Activated T-cell treated with anti-CD3 and anti-CD28 coated beads, Interleukin-2, amount 50 U/mL, for 48 hours (primary cell): ENCODE results near the gene PODXL2.

Experiments
- DNase-seq, 2 experiments: peaks; one replicate each; pipeline ENCODE4 v3.0.0-alpha.2; 2020

The PODXL2 gene

DNA sequence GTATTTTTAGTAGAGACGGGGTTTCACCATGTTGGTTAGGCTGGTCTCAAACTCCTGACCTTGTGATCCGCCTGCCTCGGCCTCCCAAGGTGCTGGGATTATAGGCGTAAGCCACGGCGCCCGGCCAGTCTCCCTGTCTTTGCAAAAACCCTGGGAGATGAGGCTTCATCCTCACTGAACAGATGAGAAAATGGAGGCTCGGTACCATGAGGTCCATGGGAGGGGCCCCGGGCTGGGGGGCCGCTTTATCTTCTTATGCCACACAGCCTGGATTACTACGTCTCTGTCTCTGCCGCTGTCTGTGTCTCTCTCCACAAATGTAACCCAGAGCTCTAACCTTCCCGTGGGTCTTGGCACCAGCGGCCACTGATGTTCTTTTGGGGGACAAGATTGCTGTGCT, 82.9 kb downstream of the PODXL2 start:
- no peak for DNase-seq

DNA sequence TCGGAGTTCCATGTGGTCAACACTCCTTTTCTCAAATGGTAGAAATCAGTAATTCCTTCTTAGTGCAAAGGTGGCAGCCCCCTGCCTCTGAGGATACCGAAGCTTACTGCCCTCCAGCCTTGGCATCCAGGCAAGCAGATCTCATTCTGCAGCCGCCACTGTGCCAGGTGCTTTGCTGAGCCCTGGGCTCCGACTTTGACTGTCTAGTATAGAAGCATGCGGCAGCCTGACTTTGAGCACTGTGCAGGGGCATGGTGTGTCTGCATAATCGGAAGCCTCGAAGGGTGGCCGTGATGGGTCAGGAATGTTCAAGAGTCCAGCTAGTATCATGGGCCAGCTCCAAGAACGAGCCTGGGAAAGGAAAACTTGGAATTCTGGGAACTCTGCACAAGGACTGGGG, 83.5 kb downstream of the PODXL2 start:
- DNase-seq = no peak

DNA sequence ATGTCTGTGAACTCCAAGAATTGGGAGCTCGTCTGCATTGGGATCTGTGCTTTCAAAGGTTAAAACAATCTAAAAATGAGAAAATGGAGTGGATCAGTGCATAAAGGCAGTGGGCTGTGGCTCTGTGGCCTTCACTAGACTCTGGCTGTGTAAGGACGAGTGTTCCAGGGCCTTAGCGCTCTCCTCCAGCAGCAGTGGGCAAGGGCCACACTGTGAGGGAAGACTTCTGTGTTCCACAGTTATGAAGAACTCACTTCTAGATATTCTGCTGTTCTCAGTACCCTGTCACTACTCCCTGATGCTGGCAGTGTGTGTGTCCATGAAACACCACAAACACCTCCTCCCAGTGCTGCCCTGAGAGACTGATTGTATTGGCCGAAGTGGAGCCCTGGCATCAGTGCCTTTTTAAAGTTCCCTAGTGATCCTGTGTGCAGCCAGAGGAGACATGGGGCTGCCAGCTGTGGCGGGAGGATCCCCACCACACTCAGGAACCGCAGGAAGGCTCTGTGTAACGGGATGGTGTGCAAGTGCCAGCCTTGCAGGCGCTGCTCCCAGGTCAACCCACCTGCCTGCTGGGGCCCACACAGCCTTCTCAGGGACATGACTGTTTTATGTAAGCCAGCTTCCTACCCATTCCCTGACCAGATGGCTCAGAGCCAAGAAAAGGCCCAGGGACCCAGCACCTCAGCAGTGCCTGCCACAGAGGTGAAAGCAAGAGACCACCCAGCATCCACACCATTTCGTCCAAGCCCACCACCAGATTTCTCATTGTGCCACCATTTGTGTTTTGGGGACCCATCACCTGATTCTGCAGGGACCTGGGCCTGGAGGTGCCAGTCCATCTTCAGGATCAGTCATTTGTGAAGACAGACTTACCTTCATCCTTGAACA, 84.1 kb downstream of the PODXL2 start:
- no peak for DNase-seq

DNA sequence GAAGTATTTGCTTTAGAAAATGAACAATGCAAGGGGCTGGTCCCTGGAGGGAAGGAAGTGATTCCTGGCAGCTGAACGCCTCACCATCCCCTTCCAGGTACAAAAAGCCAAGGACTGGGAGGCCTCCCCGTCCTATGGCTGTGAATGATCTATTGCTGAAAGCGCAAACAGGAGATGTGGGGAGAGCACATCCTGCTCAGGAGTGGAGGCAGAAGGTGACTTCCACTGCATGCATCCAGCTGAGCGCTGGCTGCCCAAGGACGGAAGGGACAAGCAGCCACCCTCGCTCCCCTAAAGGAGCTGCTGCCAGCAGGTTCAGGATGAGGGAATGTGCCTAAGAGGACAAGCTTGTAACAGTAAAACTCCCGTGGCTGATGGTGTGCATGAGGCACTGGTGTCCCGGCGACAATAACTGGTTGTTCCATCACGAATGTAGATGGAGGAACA, 85.2 kb downstream of the PODXL2 start:
- DNase-seq = no peak

DNA sequence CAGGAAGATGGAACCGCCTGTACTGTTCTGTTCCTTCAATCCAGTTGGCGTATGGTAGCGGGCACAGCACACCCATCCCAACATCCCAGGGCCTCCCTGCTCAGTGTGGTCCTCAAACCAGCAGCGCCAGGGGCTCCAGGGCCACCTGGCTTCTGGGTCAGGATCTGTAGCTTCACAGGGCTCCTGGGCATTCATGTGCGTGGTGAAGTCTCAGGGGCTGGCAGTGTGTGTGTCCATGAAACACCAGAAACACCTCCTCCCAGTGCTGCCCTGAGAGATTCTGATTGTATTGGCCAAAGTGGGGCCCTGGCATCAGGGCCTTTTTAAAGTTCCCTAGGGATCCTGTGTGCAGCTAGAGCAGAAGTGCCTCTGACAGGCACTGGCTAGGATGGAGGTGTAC, 85.9 kb downstream of the PODXL2 start:
- no peak for DNase-seq

DNA sequence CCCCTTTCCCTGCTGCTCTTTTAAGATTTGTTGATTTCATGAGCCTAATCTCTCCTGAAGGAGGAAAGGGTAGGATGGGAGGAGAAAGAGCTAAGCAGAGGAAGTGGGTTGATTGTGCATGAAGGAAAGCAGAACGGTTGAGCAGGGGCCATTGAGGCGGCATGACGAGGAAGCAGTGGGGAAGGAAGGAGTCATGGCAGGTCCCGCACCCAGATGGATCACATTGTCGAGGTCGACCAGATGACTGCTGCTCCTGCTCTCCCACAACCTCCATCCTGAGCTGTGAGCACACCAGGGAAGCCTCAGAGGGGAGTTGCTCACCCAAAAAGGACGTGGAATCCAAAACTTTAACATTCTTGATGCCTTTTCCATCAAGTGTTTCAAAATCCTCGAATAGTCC, 86.5 kb downstream of the PODXL2 start:
- DNase-seq = no peak

DNA sequence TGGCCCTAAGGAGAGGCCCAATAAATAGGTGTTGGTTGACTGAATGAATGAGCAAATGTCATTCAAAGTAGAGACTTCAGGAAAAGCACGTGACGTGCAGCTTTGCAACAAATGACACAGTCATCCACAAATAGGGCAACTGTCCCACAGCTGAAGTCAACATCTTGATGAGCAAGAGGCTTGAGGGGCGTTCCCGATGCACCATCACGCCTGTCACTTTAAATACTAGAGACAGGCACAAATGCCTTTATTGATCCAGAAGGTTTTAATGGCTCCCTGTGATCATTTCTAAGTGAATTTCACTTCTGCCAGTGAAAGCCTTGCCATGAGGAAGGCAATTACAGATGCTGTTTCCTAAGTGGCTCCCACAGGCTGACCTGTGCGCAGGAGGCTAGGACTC, 87.4 kb downstream of the PODXL2 start:
- no peak for DNase-seq

DNA sequence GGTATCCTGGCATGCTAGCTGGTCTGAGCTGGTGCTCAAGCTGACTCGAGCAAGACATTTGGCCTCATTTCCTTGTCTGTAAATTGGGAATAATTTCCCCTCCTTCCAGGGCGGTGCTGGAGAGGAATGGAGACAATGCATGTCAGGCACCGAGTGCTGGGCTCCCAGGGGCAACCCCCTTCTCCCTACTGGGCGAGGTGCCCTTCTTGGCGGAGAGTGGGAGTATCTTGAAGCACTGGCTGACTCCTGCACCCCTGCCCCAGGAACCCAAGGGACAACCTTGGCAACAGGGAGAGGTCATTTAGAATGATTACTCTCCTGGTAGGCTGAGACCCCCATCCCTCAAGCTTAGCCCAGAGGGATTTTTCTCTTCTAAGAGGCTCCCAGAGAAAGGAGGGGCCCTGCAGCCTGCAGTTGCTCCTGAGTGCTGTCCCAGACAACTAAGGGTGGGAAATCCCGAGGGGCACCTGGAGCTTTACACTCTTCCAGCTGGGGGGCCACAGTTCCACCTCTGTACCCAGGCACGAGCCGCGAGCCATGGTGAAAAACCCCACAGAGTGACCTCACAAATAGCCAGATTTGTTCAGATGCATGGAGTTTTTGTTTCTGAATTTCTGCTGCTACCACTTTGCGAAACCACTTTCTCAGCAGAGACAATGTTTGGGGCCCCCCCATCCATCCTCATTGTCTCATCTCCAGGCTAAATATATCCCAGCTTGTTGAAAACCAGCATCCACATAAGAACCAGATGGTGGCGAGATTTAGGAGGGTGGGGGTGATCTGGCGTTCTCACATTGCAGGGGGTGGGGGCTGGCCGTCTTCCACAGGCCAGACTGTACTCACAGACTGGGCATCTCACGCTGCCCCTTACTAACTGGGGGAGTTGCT, 88.6 kb downstream of the PODXL2 start:
- DNase-seq = no peak

DNA sequence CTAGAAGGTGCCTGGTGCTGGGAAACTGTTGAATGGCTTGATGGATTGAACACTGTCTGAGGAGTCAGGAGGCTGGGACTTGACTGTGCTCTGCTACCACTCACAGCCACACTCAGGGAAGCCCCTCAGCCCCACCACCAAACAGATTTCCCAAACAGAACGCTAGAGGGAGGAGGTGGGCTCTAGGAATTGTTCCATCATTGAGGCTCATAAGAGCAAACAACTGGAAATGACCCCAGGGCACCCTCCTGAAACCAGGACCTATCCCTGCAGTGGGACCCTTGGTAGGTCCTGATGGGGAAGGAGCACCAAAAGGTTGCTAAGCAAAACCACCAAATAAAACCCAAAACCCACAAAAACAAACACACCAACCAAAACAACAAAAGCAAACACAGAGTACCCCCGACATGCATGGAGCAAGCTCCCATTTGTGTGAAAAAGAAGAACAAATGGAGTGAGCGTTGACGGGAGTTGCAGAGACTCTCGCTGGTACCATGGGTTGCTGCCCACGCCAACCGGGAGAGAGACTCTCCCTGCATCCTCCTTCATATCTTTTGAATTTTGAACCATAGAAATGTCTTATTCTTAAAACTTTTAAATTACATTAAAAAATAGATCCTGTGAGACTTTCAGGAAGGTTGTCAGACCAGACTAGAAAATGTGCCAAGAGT, 89.4 kb downstream of the PODXL2 start:
- no peak for DNase-seq

DNA sequence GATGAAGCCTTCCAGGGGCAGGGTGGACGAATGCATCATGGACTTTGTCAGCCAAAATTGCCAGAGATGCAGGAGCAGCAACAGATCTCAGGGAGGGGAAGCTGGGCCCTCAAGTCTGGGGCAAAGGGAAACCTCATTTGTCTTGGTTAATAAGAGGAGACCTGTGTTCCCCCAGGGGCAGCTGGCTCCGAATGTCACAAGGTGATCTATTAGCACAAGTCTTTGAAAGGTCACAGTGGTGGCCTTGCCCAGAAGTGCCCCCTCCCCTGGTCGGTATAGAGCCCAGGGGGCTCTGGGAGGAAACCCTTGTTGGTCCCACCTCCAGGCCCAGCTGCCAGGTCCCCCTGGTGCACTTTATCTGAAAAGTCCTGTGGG, 89.9 kb downstream of the PODXL2 start:
- DNase-seq = no peak

DNA sequence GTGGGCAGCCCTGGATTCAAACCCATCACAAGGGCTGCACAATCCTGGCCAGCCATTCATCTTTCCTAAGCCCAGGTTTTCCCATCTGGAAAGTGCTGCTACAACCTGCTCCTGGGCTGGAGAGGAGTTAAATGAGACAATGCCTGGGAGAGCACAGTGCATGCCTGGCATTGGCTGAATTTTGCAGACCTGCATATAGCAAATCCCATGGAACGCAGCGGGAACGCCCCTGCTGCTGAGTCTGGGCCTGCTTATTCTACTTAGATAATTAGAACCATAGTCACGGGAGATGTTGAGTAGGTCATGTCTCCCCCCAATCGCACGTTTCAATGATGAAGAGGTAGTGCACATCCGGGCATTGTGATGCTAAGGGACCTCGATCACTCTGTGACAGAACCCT, 90.4 kb downstream of the PODXL2 start:
- DNase-seq = no peak

DNA sequence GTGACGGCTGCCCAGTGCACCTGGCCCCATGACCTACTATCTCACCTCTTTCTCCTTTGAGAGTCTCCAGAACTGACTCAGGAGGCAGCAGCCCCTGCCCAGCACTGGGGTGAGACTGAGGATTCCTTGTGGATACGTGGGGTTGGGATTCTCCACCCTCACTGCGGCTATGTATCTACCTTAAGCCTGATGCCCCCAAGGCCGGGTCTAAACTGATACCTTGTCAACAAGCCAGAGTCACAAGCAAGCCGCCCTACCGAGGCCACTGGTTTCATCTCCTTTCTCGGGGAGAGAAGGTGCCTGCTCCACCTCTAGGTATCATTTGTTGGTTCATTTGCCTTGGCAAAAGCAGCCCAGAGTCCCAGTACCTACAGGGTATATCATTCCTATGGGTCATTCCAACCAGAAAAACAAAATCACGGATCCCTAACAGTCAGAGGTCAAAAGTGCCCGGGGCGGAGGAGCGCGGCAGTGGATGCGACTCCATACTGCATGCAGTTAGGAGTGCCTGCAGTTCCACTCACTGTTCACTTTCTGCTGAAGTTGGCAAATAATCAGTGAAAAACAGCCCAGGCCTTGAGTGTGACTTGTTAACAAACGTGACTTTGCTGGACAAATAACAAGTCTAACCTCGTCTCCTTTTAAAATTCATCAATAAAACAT, 91.3 kb downstream of the PODXL2 start:
- DNase-seq = no peak

DNA sequence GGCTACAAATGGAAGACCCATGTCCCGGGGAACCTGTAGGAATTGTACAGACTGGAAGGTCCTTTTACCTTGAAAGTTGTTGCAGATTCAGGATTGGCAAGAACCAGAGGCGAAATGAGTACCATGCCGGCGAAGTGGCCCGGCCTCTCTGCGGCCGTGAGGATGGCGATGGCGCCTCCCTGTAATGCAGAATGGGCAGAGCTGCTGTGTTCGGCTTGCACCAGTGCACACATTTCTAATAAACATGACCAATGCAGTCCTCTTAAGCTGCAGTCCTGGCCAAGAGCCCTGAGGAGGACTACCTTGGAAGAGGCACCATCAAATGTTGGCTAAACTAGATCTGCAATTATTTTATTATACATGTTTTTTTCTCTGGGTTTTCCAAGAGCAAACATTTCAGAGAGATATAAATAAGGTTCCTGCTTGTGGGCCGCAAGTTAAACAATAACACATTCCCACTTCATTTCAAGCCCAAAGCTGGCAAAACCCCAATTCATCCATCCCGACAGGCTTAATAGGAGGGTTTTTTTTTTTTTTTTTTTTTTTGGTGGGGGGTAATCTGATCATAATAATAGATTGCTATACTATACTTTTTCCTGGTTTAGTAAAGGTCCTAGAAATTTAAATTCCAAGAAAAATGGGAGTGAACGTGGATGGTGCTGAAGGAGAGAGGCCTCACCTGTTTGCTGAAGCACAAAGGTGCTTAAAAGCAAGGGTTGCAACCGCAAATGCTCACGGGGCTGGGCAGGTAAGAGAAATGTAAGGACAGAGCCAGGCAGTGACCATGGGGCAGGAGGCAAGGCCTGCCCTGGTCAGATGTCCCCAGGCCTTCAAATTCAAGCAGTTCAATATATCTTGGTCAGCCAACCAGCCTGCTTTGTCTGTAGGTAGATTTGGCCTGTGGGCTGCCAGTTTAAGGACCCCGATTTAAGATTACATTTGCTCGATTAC, 92.3 kb downstream of the PODXL2 start:
- DNase-seq = no peak

DNA sequence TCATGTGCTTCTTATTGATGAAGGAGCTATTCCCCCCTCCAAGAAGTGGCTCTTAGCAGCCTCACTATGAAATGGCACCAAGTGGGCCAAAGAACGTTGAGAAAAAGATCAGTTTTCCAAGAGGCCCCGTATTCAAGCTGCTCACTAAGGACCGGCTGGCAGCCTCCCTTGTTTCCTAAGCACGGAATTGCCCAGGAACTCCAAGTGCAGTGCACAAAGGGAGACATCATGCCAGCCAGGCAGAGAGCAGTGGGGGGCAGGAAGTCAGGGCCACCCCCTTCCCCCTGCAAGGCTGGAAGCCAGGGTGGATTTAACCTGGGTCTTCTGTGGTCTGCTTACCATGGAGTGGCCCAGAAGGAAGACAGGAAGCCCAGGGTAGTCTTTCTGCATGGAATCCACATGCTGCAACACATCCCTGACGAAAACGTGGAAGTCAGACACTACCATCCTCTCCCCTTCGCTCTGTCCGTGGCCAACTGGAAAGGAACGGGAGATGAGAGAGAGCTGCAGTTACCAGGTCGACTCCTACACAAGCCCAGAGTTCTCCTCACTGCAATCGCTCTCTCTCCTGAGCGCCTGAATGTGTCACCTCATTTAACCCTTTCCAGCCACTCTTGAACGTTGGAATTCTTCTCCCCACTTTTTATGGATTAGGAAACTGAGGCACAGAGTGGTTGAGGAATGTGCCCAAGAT, 93.3 kb downstream of the PODXL2 start:
- no peak for DNase-seq
